ENCODE results near the gene GALNT17.

- TF ChIP-seq CTCF (conservative IDR thresholded peaks at IDR 0.05; ENCODE audit: low read depth in 2 of 2) (no peak), EZH2 (IDR thresholded peaks at IDR 0.05; ENCODE audit: low read depth, unreplicated experiment) (no peak)
Measured at GRCh38 chr7:71750290-71750689, 618.3 kb downstream of the GALNT17 start.

Data from GM23338 (cell line).